GM21515 (cell line): ENCODE measurements around the gene SBSN.
A peak's percentile ranks its signal among the peaks of the same experiment; 100 is the strongest.

Experiments used
- ATAC-seq: cut with Tn5 transposase; IDR thresholded peaks from one replicate; pipeline ENCODE4 v1.9.1; 2021; ENCODE audit not compliant: unreplicated experiment

Gene SBSN

GRCh38 chr19:35555301-35556005 lies 27.3 kb upstream of the SBSN start:
- no peak for ATAC-seq

- ATAC-seq = no peak
Measured at GRCh38 chr19:35554076-35554475, 26.0 kb upstream of the SBSN start.

GRCh38 chr19:35553385-35554000 lies 25.4 kb upstream of the SBSN start:
- ATAC-seq = no peak

GRCh38 chr19:35552534-35553384 lies 24.6 kb upstream of the SBSN start:
- ATAC-seq = no peak

- ATAC-seq = no peak
Measured at GRCh38 chr19:35551091-35551810, 23.1 kb upstream of the SBSN start.

GRCh38 chr19:35549879-35550523 lies 21.9 kb upstream of the SBSN start:
- ATAC-seq = no peak

- no peak for ATAC-seq
Measured at GRCh38 chr19:35549174-35549788, 21.2 kb upstream of the SBSN start.

GRCh38 chr19:35546532-35546931 lies 18.4 kb upstream of the SBSN start:
- no peak for ATAC-seq

GRCh38 chr19:35545855-35546381 lies 17.8 kb upstream of the SBSN start:
- peak; percentile 22 for ATAC-seq

GRCh38 chr19:35545001-35545854 lies 17.1 kb upstream of the SBSN start, which contains the start of gene TMEM147:
Gene TMEM147 (plus strand): TSS chr19:35545626. CDS start chr19:35545740, 114 bp downstream.
- peak; percentile 77 for ATAC-seq

GRCh38 chr19:35544110-35544802 lies 16.1 kb upstream of the SBSN start:
- no peak for ATAC-seq

- ATAC-seq = no peak
Measured at GRCh38 chr19:35543280-35544109, 15.4 kb upstream of the SBSN start.

GRCh38 chr19:35542209-35542608 lies 14.1 kb upstream of the SBSN start:
- ATAC-seq = no peak

- no peak for ATAC-seq
Measured at GRCh38 chr19:35540356-35540927, 12.3 kb upstream of the SBSN start.

- no peak for ATAC-seq
Measured at GRCh38 chr19:35539850-35540249, 11.7 kb upstream of the SBSN start.

- no peak for ATAC-seq
Measured at GRCh38 chr19:35539314-35539713, 11.2 kb upstream of the SBSN start.

GRCh38 chr19:35534803-35535480 lies 6.8 kb upstream of the SBSN start:
- no peak for ATAC-seq
